GM18868 (cell line): Measurements from ENCODE around the gene BOLA2.
"Not testable (repeated sequence)": the region's sequence is repeated elsewhere in the genome, so short reads cannot be mapped to it uniquely, and the experiment has no call there.

ENCODE experiments used
- ATAC-seq: cut with Tn5 transposase; IDR thresholded peaks from one replicate; pipeline ENCODE4 v1.9.1; 2021; ENCODE audit warnings: mild to moderate bottlenecking, moderate library complexity; ENCODE audit not compliant: unreplicated experiment

Gene BOLA2

DNA sequence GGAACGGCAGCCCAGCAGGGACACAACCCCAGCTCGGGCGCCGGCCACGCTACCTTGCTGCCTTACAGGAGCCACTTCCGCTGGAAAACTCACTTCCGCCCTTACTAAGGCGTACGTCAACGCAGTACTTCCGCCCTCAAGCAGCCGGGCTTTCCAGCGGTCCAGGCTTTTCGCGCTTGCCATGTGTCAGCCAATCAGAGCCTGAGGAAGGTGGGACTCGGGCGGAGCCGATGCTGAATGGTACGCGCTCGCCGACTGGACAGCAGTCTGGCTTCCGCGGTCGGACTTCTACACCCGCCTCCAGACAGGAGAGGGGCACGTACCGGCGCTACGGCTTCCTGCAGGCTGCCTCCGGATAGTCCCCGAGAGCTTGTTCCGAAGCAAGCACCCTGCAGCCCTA lies at the start of gene BOLA2, which contains the start of gene SLX1B:
TSS of gene BOLA2 (minus strand) at position 83 of the 400 bp plus-strand sequence. CDS start 98 bp downstream, outside the sequence.
TSS of gene SLX1B (plus strand) at position 265 of the 400 bp plus-strand sequence.
- ATAC-seq: peak; percentile 90

DNA sequence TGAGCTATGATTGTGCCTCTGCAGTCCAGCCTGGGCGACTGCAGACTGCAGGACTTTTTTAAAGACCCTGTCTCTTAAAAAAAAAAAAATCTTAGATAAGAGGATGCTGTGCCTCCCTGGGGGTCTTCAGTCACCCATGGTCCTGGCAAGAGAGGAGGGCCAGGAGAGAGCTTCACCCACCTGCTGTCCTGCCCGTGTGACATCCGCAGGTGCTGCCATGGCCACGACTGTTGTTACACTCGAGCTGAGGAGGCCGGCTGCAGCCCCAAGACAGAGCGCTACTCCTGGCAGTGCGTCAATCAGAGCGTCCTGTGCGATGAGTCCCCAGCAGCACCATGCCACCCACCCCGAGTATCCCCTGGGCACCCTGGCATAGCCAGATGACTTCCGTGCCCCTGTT lies 28.1 kb upstream of the BOLA2 start:
- not testable (repeated sequence) for ATAC-seq

DNA sequence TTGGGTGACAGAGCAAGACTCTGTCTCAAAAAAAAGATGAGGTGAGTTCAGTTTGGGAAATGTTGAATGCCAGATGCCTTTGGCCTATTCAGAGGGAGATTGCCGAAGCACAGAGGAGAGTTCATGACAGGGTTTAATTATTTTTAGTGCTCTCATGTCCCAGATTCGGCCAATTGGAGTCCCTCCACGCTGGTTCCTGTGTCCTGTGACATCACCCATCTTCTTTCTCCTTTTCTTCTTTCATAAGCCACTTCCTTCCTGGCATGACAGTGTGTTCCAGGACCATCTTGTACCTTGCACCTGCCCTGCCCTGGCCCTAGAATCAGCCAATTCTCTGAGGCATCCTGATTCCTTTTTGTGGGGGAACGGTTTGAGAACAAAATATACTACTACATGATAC lies 17.9 kb upstream of the BOLA2 start:
- not testable (repeated sequence) for ATAC-seq

DNA sequence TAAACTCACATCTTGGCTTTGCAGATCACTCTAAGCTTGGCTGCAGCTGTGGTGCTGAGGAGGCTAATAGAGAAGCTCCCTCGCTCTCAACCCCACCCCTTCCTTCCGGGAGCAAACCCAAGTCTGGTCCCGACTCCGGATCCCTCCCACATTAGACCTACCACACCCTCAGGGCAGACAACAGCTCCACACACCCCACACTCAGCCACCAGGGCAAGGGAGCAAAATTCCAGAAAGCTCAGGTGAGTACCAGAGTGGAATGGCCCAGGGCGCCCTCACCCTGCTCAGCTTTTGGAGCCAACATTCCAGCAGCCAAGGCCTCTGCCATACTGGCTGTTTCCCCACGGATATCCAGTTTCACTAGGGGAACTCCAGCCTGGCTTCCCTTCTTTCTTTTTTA lies 15.5 kb upstream of the BOLA2 start:
- not testable (repeated sequence) for ATAC-seq

DNA sequence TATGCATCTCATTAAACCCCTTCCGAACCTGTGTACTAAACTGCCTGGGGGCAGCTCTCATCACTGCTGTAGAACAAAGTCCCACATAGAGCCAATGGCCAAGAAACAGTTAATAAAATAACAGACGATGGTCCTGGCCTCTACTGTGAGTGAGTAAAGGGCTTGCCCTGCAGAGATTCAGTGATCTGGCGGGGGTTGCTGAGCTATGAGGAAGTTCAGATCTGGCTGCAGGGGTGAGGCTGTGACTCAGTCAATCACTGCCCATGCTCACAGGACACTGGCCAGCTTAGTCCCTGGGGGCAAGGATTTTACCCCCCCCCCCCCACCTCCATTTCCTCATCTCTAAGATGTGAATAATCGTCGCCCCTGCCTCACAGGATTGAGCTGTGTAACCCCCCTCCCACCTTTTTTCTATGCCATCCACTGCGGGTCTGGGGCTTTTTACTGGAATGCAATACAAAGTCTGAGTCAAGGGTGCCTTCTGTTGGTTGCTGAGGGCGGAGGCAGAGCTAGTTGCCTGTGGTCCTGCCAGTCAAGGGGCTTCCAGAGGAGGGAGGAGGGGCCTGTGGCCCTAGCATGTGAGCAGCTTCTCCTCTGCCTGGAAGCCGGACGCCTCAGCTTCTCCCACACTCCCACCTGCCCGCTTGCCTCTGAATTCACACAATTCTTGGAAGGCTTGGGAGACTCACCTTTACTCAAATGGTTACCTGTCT lies 13.7 kb upstream of the BOLA2 start:
- not testable (repeated sequence) for ATAC-seq

DNA sequence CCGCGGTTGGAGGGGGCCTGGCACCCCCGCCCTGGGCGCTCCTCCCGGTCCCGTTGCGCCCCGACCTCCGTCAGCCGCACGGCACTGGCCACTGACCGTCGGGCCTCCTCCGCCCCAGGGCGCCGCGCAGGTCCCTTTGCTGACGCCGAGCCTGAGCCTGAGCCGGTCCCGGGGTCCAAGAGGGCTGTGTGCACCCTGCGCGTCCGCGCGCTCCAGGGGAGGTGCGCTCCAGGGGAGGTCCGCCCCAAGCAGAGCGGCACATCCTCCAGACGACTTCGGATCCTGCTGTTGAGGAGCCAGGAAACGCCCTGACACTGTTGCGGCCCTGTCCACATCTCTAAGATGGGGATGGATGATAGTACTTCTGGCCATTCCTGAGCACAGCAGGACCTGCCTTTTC lies 12.8 kb upstream of the BOLA2 start:
- not testable (repeated sequence) for ATAC-seq

DNA sequence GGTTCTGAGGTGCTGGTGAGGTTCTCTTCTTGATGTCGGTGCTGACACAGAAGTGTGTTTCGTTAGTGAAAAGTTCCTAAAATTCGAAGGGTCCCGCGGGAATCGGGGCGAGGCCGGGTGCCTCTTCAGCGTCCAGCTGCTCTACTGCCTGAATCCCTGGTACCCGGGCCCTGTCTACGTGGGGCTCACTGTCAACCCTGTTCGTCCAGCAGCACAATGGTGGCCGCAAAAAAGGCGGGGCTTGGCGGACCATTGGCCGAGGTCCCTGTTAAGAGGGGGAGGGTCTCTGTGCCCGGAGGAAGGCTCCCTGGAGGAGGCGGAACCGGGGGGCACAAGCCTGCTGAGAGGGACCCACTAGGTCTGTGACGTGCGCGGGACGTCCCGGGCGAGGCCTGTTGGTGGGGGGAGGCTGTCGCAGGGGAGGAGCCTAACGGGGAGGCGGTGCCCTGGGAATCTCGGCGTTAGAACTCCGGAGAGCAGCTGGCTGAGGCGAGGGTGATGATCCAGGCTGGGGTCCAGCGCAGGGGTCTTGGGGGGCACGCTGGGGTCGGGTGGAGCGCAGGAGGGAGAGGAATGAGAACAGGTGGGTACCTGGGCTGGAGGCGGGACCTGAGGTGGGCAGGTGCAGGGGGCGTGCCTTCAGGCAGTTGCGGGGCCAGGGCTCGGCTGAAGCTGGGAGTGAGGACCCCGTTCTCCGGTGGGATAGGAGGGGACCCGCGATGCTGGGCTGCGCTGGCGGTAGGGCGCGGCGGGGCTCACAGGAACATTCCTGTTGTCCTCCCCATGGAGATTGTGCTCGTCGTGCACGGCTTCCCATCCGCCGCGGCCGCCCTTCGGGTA lies 12.1 kb upstream of the BOLA2 start:
- not testable (repeated sequence) for ATAC-seq

DNA sequence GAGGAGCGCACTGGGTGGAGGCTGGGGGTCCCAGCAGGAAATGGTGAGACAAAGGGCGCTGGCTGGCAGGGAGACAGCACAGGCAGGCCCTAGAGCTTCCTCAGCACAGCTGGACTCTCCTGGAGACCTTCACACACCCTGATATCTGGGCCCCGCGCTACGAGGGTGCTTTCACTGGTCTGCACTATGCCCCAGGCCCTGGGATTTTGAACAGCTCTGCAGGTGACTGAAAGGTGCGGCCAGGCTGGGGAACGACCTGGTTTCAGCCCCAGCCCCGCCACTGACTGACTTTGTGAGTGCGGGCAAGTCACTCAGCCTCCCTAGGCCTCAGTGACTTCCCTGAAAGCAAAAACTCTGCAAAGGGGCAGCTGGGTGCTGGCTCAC lies 6.5 kb upstream of the BOLA2 start:
- not testable (repeated sequence) for ATAC-seq

DNA sequence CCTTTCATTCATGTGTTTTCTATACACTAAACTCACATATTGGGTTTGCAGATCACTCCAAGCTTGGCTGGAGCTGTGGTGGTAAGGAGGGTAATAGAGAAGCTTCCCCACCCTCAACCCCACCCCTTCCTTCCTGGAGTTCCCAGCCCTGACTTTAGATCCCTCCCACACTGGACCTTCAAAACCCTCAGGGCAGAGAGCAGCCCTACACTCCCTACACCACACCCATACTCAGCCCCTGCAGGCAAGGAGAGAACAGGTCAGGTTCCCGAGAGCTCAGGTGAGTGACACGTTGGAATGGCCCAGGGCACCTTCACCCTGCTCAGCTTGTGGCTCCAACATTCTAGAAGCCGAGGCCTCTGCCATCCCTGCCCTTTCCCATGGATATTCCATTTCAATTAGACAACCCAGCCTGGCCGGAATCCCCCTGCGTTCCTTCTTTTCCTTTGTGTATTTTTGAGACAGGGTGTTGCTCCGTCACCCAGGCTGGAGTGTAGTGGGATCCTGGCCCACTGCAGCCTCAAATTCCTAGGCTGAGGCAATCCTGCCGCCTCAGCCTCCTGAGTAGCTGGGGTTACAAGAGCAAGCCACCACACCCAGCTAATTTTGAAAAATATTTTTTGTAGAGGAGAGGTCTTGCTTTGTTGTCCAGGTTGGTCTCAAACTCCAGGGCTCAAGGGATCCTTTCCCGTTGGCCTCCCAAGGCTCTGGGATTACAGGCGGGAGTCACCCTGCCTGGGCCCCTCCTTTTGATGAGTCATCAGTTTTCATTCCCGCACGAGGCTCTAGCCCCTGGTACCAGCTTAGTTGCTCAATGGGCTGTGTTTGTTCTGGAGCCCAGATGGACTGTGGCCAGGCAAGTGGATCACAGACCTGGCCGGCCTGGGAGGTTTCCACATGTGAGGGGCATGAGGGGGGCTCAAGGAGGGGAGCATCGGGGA lies 5.8 kb upstream of the BOLA2 start, which contains the start of gene SULT1A4:
TSS of gene SULT1A4 (plus strand) at position 208 of the 941 bp plus-strand sequence. CDS start 1,473 bp downstream, outside the sequence.
- not testable (repeated sequence) for ATAC-seq

DNA sequence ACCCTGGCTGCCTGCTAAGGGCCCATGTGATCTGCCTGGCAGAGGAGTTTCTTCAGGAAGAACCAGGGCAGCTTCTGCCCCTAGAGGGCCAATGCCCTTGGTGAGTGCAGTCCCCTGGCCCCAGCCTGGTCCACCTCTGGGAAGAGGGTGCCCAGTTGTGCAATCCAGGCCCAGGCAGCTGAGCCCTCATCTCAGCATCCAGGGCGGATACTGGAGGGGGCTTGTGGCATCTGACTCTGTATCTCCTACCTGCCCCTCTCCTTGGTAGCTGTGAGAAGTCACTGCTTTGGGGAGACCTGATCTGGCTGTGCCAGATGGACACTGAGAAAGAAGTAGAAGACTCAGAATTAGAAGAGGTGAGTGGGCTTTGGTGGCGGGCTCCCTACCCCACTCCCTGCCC lies 3.5 kb upstream of the BOLA2 start:
- ATAC-seq: not testable (repeated sequence)

DNA sequence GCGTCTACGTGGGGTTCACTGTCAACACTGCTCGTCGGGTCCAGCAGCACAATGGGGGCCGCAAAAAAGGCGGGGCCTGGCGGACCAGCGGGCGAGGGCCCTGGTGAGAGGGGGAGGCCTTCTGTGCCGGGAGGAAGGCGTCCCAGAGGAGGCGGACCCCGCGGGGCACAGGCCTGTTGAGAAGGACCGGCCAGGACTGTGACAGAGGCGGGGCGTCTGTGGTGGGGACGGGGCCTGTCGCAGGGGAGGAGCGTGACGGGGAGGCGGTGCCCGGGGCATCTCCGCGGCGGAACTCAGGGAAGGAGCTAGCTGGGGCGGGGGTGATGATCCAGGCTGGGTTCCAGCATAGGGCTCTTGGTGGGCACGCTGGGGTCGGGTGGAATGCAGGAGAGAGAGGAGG lies 677 bp upstream of the BOLA2 start:
- peak; percentile 62 for ATAC-seq

DNA sequence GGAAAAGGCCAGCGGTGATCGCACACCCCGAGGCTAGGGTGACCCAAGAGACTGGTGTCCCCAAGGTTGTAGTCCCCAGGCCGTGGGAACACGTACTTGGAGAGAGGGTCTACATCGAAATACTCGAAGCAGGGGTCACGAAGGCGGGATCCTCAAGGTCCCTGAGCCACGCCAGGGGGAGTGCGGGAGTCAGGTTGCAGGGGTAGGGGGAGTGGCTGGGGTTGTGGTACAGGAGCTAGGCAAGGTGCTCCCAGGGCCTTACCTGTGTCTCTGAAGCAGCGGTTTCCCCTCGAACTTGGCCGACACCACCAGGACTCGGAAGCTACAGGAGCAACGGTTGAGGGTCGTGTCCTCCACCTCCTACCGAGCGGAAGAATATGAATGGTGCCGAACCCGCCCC lies 397 bp downstream of the BOLA2 start:
- not testable (repeated sequence) for ATAC-seq

DNA sequence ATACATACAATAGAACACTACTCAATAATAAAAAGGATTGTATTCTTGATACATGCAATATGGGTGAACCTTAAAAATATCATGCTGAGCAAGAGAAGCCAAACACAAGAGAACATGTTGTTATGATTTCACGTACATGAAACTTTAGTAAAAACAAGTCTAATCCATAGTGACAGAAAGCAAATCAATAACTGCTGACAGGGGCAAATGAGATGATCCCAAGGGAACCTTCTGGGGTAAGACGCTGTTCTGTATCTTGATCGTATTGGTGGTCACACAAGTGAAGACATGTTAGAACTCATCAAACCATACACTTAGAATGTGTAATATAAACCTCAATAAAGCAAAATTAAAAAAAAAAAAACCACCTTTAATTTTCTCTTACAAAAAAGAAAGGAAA lies 28.8 kb downstream of the BOLA2 start:
- ATAC-seq: not testable (repeated sequence)

DNA sequence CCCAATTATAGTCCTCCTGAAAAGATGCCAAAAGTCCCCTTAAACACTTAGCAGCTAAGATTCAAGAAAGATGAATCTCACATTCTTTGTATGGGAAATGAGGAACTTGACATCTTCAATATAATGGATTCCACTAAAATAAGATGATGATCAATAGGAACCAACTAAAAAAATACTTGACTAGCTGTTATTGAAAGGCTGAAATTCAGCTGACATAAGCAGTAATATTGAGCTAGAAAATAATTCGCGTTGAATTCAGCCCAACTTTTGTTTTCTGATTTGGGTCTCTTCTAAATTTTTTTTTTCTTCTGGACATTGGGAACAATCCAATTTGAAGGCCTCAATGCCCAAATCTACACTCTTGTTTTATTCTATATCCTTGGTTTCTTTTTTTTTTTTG lies 30.6 kb downstream of the BOLA2 start:
- not testable (repeated sequence) for ATAC-seq

DNA sequence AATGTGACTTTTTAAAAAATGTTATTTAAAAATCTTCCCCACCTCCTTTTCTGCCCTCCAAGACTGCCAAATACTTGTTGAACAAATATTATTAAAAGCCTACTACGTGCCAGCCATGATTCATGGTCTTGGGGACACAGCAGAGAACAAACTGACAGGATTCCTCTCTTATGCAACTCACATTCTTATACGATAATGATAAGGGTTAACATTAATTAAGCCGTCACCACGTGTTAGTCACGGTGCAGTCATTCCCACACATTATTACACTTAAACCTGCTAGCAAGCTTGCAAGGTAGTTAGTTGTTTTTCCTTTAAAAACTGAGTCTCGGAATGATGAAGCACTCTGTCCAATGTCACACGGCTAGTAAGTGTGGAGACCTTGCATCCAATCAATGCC lies 48.9 kb downstream of the BOLA2 start:
- ATAC-seq: not testable (repeated sequence)
